Measurements from ENCODE around the gene ZNF766. TPM values are rescaled to one million over a fixed set of nuclear protein-coding genes. Genes with fewer than 3 reads are reported as not detected.

Gene ZNF766
- total and polyA plus RNA-seq, 2 of the 8 experiments (the other 6 are each of a cell fraction or from before 2014, with no cell fraction given) = 8.3 to 31.9 TPM

- no peak overlapping the region for H2BK120ac ChIP-seq (replicated peaks; ENCODE audit: low read depth, low read length)
- FAIRE-seq (no peak), DNase-seq (ENCODE audit: low read depth in 1 of 2, low spot score in 2 of 2) (no peak)
- H2BK12ac ChIP-seq (ENCODE audit: low read depth, low read length) = 0 out of 2 replicates have a peak overlapping the region, but pooled peaks have one; percentile 27
- H2BK20ac ChIP-seq (ENCODE audit: low read length) = no peak overlapping the region
- no peaks in the 10 kb centered on the region for H4K20me1 ChIP-seq (replicated peaks in 1 of 2; ENCODE audit: control insufficient read depth in 1 of 2, insufficient read depth in 2 of 2, low read length in 2 of 2)
- H3K18ac ChIP-seq (ENCODE audit: extremely low read depth, low read length) = no peak overlapping the region
- H4K8ac ChIP-seq (ENCODE audit: extremely low read depth, insufficient read depth, low read length) = no peak overlapping the region
- WGBS, 2 experiments (ENCODE audit: extremely low coverage in 1 of 2, insufficient coverage in 1 of 2, insufficient read length in 1 of 2, insufficient replicate concordance in 2 of 2, low coverage in 1 of 2, low lambda C conversion rate in 2 of 2, missing lambda C conversion rate in 1 of 2) = 35% methylated on average over 18 of the region's 18 CpGs; no CpG with 5 or more reads in 1 of the 2 experiments
- peak overlapping the region; percentile 85 to 98 (median 94) for H3K4me3 ChIP-seq (ENCODE audit: extremely low read depth in 1 of 4, insufficient read depth in 2 of 4, low read depth in 3 of 4, low read length in 4 of 4)
- peak overlapping the region; percentile 43 for H3K56ac ChIP-seq (replicated peaks; ENCODE audit: insufficient read length, low read depth, low read length)
- H3K79me2 ChIP-seq (ENCODE audit: control insufficient read depth in 1 of 2, insufficient read depth in 2 of 2, low read length in 2 of 2) = peaks cover 0 to 7% of the 10 kb centered on the region in 2 experiments; a peak in 2 of 4 replicates
- no peak overlapping the region for H3K23ac ChIP-seq (ENCODE audit: insufficient read length)
- H3K36me3 ChIP-seq (ENCODE audit: control insufficient read depth in 2 of 4, insufficient read depth in 4 of 4, low read length in 3 of 4) = peaks cover 4 to 29% (median 21%) of the 10 kb centered on the region in 4 experiments; a peak in 6 of 8 replicates
- H3K14ac ChIP-seq (ENCODE audit: insufficient read length) = no peak overlapping the region
- H2AK5ac ChIP-seq (ENCODE audit: low read depth, low read length) = no peak overlapping the region
- POLR2A ChIA-PET (ENCODE audit: partially characterized antibody) = interaction anchor here (0.7 to 1.0 kb wide), 2 partner anchors 38 to 109 kb away, joined by 3 read pairs; partner anchors contain the start of gene ZNF610
- no peak overlapping the region for H4K5ac ChIP-seq (ENCODE audit: insufficient read length, low read depth, low read length)
- H3K27me3 ChIP-seq (replicated peaks in 1 of 4; ENCODE audit: control insufficient read depth in 3 of 4, extremely low read depth in 1 of 4, insufficient read depth in 3 of 4, low read length in 3 of 4) = no peaks in the 10 kb centered on the region
- peaks cover 0 to 2% of the 10 kb centered on the region in 2 experiments; a peak in 1 of 4 replicates for H3K9me3 ChIP-seq (ENCODE audit: insufficient read depth in 2 of 2, low read depth in 1 of 2, low read length in 1 of 2)
- no peaks in the 10 kb centered on the region; a peak in 2 of 7 replicates for H3K4me1 ChIP-seq (replicated peaks in 1 of 4; ENCODE audit: control insufficient read depth in 3 of 4, insufficient read depth in 4 of 4, low read length in 3 of 4)
- no peak overlapping the region for H2BK15ac ChIP-seq (ENCODE audit: low read length)
- H3K4ac ChIP-seq (replicated peaks; ENCODE audit: insufficient read length, low read depth, low read length) = peak overlapping the region; percentile 87
- H3K9ac ChIP-seq (replicated peaks in 1 of 4; ENCODE audit: extremely low read depth in 1 of 4, low read depth in 3 of 4, low read length in 3 of 4) = peak overlapping the region in 3 of 4 experiments; percentile 76 to 92 (median 79); a peak in 6 of 7 replicates
- peaks cover 3% of the 10 kb centered on the region; the same call in 1 of the 2 replicates for H3K79me1 ChIP-seq (ENCODE audit: low read depth, low read length)
- CTCF ChIA-PET (ENCODE audit: partially characterized antibody) = interaction anchor here (1.2 kb wide), 1 partner anchor 46 kb away, joined by 4 read pairs; no protein-coding TSS in a partner anchor
- H4K91ac ChIP-seq (replicated peaks; ENCODE audit: insufficient read length, low read length) = peak overlapping the region; percentile 83
- no peak overlapping the region; the same call in 1 of the 2 replicates for H2BK5ac ChIP-seq (ENCODE audit: low read depth, low read length)
- no peak overlapping the region; the same call in 1 of the 2 replicates for H2AFZ ChIP-seq (ENCODE audit: low read length)
- H3K23me2 ChIP-seq (ENCODE audit: low read depth, low read length) = peaks cover 9% of the 10 kb centered on the region; the same call in 1 of the 2 replicates
- no peak for TF ChIP-seq HDAC6 (IDR thresholded peaks at IDR 0.05; ENCODE audit: low read depth, low read length)
- no peak for TF ChIP-seq BCL11A (IDR thresholded peaks at IDR 0.05; ENCODE audit: low read depth in 2 of 2, low read length in 2 of 2)
- no peak for TF ChIP-seq SIN3A (conservative IDR thresholded peaks at IDR 0.05 in 1 of 2, IDR thresholded peaks at IDR 0.05 in 1 of 2; ENCODE audit: low read depth in 1 of 2, low read length in 2 of 2)
- TF ChIP-seq BRCA1 (IDR thresholded peaks at IDR 0.05; ENCODE audit: low read depth, low read length) = no peak
- no peak for TF ChIP-seq RXRA (IDR thresholded peaks at IDR 0.05; ENCODE audit: insufficient read depth, low read depth, low read length)
- no peak for TF ChIP-seq RAD21 (IDR thresholded peaks at IDR 0.05 in 1 of 2, conservative IDR thresholded peaks at IDR 0.05 in 1 of 2; ENCODE audit: low read depth in 2 of 2, low read length in 2 of 2)
- no peak overlapping the region for H3K27ac ChIP-seq (ENCODE audit: low read depth, low read length)
- peak overlapping the region; percentile 74 to 97 for H3K4me2 ChIP-seq (ENCODE audit: insufficient read depth in 1 of 2, low read depth in 2 of 2, low read length in 2 of 2)
Observed at GRCh38 chr19:52297601-52298364, 28.4 kb downstream of the ZNF766 start.

Data from H1 (cell line).